ENCODE measurements around the gene SOCS1. TPM values are rescaled to one million over a fixed set of nuclear protein-coding genes. Genes with fewer than 3 reads are reported as not detected.

SOCS1 gene
- total RNA-seq, 1 donor = 1.1 TPM

DNA sequence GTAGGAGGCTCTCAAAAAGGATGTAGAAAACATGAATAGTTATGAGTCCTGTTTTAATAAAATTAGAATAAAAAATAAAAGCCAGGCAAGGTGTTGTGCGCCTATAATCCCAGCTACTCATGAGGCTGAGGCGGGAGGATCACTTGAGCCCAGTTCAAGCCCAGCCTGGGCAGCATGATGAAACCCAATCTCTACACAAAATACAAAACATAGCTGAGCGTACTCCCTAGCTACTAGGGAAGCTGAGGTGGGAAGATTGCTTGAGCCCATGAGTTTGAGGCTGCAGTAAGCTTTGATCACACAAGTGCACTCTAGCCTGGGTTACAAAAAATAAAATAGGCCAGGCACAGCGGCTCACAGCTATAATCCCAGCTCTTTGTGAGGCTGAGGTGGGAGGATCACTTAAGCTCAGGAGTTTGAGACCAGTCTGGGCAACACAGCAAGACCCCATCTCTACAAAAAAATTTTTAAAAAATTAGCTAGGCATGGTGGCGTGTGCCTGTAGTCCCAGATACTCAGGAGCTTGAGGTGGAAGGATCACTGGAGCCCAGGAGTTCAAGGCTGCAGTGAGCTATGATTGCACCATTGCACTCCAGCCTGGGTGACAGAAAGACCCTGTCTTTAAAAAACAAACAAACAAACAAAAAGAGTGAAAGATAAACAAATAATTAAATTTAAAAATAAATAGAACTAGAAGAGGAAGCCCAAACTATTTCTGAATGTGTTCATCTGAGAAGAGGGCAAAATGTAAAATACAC is 42.3 kb upstream of the SOCS1 start:
- DNase-seq (ENCODE audit: insufficient read length, low spot score, missing footprints) = no peak
- Histone ChIP-seq H4K20me1 (ENCODE audit: insufficient read depth, low read length) (no peaks in the 10 kb centered on the region), H3K27me3 (ENCODE audit: insufficient read depth, low read length) (no peaks in the 10 kb centered on the region), H3K79me2 (ENCODE audit: insufficient read depth, low read length) (no peaks in the 10 kb centered on the region), H3K36me3 (ENCODE audit: insufficient read depth, low read length) (no peaks in the 10 kb centered on the region), H3K4me2 (ENCODE audit: insufficient read depth, low read length) (no peak overlapping the region), H3K27ac (ENCODE audit: low read depth, low read length) (no peak overlapping the region), H2AFZ (ENCODE audit: low read length) (no peak overlapping the region), H3K4me3 (ENCODE audit: insufficient read depth, low read length) (no peak overlapping the region), H3K9me3 (ENCODE audit: low read depth, low read length) (no peaks in the 10 kb centered on the region), H3K4me1 (ENCODE audit: insufficient read depth, low read length) (peaks cover 10% of the 10 kb centered on the region)
- TF ChIP-seq, protein P1, sequence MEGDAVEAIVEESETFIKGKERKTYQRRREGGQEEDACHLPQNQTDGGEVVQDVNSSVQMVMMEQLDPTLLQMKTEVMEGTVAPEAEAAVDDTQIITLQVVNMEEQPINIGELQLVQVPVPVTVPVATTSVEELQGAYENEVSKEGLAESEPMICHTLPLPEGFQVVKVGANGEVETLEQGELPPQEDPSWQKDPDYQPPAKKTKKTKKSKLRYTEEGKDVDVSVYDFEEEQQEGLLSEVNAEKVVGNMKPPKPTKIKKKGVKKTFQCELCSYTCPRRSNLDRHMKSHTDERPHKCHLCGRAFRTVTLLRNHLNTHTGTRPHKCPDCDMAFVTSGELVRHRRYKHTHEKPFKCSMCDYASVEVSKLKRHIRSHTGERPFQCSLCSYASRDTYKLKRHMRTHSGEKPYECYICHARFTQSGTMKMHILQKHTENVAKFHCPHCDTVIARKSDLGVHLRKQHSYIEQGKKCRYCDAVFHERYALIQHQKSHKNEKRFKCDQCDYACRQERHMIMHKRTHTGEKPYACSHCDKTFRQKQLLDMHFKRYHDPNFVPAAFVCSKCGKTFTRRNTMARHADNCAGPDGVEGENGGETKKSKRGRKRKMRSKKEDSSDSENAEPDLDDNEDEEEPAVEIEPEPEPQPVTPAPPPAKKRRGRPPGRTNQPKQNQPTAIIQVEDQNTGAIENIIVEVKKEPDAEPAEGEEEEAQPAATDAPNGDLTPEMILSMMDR (IDR thresholded peaks at IDR 0.05; ENCODE audit: extremely low read depth, low read depth, low read length) = no peak

GRCh38 chr16:11297492-11298142 is 41.6 kb upstream of the SOCS1 start:
- Histone ChIP-seq H2AFZ (ENCODE audit: low read length) (peak overlapping the region; percentile 73), H3K27ac (ENCODE audit: low read depth, low read length) (no peak overlapping the region), H3K4me3 (ENCODE audit: insufficient read depth, low read length) (peak overlapping the region; percentile 48), H4K20me1 (ENCODE audit: insufficient read depth, low read length) (no peaks in the 10 kb centered on the region), H3K9me3 (ENCODE audit: low read depth, low read length) (no peaks in the 10 kb centered on the region), H3K4me2 (ENCODE audit: insufficient read depth, low read length) (peak overlapping the region; percentile 82), H3K79me2 (ENCODE audit: insufficient read depth, low read length) (no peaks in the 10 kb centered on the region), H3K27me3 (ENCODE audit: insufficient read depth, low read length) (peaks cover 4% of the 10 kb centered on the region), H3K4me1 (ENCODE audit: insufficient read depth, low read length) (peaks cover 10% of the 10 kb centered on the region), H3K36me3 (ENCODE audit: insufficient read depth, low read length) (no peaks in the 10 kb centered on the region)
- peak; percentile 90 for DNase-seq (ENCODE audit: insufficient read length, low spot score, missing footprints)
- TF ChIP-seq, protein P1 (IDR thresholded peaks at IDR 0.05; ENCODE audit: extremely low read depth, low read depth, low read length) = no peak

DNA sequence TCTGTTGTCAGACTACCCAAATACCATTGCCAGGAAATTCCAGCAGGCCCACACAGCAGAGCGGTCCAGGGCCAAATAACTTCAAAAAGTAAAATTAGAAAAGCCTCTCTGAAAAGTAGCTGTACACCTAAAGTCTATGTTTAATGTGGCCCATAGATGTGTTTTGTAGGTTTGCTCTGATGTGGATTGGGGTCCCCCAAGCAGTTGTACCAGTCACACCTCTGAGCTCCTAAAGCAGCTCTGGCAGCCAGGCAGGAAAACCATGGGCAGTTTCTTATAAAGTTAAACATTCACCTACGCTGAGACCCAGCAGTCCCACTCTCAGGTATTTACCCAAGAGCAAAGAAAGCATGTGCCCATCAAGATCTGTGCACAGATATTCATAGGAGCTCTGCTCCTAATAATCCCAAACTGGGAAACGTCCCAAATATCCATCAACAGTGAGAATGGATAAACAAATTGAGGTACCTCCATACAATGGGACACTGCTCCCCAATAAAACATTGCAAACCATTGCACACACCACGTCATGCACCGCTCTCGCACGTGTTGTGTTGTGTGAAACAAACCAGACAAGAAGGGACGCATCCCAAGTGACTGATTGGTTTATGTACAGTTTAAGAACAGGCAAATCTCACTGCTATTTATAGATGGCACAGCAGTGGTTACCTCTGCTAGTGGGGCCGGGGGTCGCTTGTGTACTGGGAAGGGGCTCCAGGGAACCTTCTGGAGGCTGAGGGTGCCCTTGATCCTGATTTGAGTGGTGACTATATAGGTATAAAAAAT is 40.9 kb upstream of the SOCS1 start:
- H3K9me3 ChIP-seq (ENCODE audit: low read depth, low read length) = no peaks in the 10 kb centered on the region
- H3K4me2 ChIP-seq (ENCODE audit: insufficient read depth, low read length) = peak overlapping the region; percentile 82
- TF ChIP-seq, protein P1 (IDR thresholded peaks at IDR 0.05; ENCODE audit: extremely low read depth, low read depth, low read length) = no peak
- H3K4me3 ChIP-seq (ENCODE audit: insufficient read depth, low read length) = peak overlapping the region; percentile 48
- H3K4me1 ChIP-seq (ENCODE audit: insufficient read depth, low read length) = peaks cover 10% of the 10 kb centered on the region
- H3K27me3 ChIP-seq (ENCODE audit: insufficient read depth, low read length) = peaks cover 7% of the 10 kb centered on the region
- peak; percentile 1 for DNase-seq (ENCODE audit: insufficient read length, low spot score, missing footprints)
- no peak overlapping the region for H3K27ac ChIP-seq (ENCODE audit: low read depth, low read length)
- no peaks in the 10 kb centered on the region for H3K36me3 ChIP-seq (ENCODE audit: insufficient read depth, low read length)
- H2AFZ ChIP-seq (ENCODE audit: low read length) = peak overlapping the region; percentile 73
- no peaks in the 10 kb centered on the region for H3K79me2 ChIP-seq (ENCODE audit: insufficient read depth, low read length)
- H4K20me1 ChIP-seq (ENCODE audit: insufficient read depth, low read length) = no peaks in the 10 kb centered on the region

GRCh38 chr16:11296351-11296705 is 40.3 kb upstream of the SOCS1 start:
- Histone ChIP-seq H4K20me1 (ENCODE audit: insufficient read depth, low read length) (no peaks in the 10 kb centered on the region), H3K4me1 (ENCODE audit: insufficient read depth, low read length) (peaks cover 10% of the 10 kb centered on the region), H3K4me3 (ENCODE audit: insufficient read depth, low read length) (no peak overlapping the region), H3K9me3 (ENCODE audit: low read depth, low read length) (no peaks in the 10 kb centered on the region), H2AFZ (ENCODE audit: low read length) (no peak overlapping the region), H3K79me2 (ENCODE audit: insufficient read depth, low read length) (no peaks in the 10 kb centered on the region), H3K36me3 (ENCODE audit: insufficient read depth, low read length) (no peaks in the 10 kb centered on the region), H3K27me3 (ENCODE audit: insufficient read depth, low read length) (peaks cover 12% of the 10 kb centered on the region), H3K4me2 (ENCODE audit: insufficient read depth, low read length) (no peak overlapping the region), H3K27ac (ENCODE audit: low read depth, low read length) (no peak overlapping the region)
- TF ChIP-seq, protein P1 (IDR thresholded peaks at IDR 0.05; ENCODE audit: extremely low read depth, low read depth, low read length) = no peak
- no peak for DNase-seq (ENCODE audit: insufficient read length, low spot score, missing footprints)
